HT1080 (cell line): ENCODE measurements around the gene DCST2. TPM values are rescaled to one million over a fixed set of nuclear protein-coding genes. Genes with fewer than 3 reads are reported as not detected.

Experiments
- DNase-seq: peaks from one replicate; pipeline ENCODE4 v3.0.0-alpha.2; 2015; ENCODE audit warnings: low read depth
- polyA plus RNA-seq, 2 experiments: library from polyadenylated mRNA; depleted of rRNA; stranded (reverse); fragments of >200 nt; gene quantifications; 2 replicates each; pipeline ENCODE4 v1.2.3, GENCODE V29; 2015
- total RNA-seq: library from RNA; depleted of rRNA; stranded (reverse); fragments of >200 nt; shearing (Covaris generic); gene quantifications from 2 replicates; pipeline ENCODE4 v1.2.3, GENCODE V29; 2014; rRNA removed

The DCST2 gene
- 0.03 TPM in 1 of 2 replicates, not detected in the other for total RNA-seq
- 0.03 TPM in 1 of 2 replicates, not detected in the other for polyA plus RNA-seq (2015; cell fraction: cytosol; rRNA removed)
- 0.16 and 0.49 TPM in 2 replicates for polyA plus RNA-seq (2015; cell fraction: nucleus; rRNA removed)

DNA sequence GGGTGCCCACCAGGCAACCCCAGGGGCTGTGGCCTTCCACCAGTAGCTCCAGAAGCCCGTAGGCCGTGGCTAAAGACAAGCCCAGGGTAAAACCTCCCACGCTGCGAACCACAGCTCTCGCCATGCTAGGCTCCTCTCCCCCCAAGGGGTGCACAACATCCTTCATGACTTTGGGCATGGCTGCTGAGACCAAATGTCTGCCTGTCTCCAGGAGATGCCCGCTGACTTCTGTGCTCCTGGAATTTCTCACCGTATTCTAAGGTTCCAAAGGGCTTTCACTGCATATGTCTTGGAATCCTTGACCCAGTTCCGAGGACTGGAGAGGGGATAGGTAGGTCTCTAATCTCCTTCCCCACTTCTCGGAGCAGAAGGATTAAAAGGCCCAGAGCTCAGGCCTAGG, at the start of gene DCST2, which contains the start of gene DCST1:
Gene DCST2 (minus strand): TSS at position 258 of the 400 bp plus-strand sequence. CDS start 80 bp downstream, at position 178.
Gene DCST1 (plus strand): TSS at position 301 of the 400 bp plus-strand sequence. CDS start 213 bp downstream, outside the sequence.
- DNase-seq = no peak

DNA sequence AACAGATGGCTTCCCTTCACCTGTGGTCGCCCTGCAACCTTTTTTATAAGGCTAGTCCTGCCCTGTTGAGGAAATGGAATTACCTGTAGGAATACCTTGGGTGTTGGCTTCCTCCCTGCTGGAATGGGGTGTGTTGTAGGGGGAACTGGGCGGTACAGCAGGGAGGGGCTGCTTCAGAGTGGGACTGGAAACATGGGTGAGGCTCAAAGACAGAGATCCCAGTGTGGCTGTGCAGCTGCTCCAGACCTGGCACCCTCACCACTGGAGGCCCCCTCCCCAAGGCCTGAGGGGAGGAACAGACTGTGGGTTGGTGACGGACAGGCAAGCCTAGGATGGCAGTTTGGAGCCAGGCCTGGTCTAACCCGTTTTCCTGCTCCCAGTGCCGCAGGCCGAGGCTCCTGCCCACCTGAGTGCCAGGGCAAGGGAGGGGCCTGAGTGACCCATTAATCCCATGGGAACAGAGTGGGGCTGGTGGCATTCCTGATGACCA, 49.5 kb upstream of the DCST2 start:
- DNase-seq = no peak

DNA sequence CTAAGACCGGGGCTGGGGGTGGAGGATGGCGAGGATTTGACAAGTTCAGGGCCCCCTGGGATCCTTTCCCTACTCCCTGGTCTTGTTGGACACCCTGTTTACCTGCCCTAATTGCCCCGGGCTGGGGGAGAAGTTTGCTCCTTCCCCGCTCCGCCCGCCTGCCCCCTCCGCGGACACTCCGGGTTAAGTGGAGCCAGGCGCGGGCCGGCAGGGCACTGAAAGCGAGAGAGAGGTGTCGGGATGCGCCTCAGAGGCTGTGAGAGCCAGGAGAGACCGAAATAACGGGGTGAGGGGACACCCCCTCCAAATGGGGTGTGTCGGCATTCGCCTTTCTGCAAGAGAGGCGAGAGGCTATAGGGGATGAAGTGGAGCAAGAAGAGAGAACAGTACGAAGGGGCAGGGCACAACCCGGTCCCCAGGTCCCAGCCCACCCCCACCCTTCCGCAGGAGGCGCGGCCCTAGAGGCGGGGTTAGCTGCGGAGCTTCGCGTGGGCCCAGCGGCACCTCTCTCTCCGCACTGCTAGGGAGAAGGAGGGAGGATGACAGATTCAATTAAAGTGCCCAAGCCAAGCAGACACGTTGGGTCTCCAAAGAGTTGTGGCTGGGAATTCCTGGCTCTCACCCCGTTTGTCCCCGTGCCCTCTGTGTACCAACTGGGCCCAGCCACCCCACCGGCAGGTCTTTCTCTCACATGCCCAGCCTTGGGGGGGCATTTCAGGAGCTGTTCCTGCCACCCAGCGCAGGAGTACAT, 48.9 kb upstream of the DCST2 start:
- no peak for DNase-seq

DNA sequence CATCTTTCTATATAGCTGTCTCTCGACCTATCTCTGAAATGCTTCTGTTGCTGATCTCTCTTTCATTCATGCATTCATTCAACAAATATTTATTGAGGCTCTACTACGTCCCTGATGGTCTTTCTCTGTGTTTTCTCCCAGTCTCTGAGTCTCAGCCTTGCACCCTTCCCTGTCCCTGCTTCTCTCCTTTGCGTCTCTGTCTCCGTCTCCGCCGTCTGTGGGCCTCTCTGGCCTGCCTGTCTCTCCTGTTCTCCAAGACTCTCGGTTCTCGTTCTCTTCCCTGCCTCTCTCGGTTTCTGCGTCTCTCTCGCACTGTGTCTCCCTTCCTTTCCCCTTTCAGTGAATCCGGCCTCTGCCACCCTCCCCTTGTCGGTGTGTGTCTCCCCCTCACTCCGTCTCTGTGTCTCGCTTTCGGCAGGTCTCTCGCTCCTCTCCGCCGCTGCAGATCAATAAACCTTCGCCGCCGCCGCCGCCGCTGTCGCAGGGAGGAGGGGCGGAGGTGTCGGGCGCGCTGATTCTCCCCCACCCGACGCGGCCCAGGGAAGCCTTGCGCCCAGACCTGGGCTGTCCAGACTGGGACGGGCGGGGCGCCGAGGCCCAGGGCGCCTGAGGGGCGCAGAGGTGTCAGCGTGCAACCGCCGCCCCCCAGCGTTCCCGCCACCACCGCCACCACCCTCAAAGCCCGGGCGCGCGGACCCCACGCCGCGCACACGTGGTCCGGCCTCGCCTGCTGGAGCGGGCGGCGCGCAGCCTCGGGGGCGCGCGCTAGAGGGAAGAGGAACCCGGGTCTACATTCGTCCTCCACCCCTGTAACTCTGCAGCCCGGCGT, 48.1 kb upstream of the DCST2 start:
- no peak for DNase-seq

DNA sequence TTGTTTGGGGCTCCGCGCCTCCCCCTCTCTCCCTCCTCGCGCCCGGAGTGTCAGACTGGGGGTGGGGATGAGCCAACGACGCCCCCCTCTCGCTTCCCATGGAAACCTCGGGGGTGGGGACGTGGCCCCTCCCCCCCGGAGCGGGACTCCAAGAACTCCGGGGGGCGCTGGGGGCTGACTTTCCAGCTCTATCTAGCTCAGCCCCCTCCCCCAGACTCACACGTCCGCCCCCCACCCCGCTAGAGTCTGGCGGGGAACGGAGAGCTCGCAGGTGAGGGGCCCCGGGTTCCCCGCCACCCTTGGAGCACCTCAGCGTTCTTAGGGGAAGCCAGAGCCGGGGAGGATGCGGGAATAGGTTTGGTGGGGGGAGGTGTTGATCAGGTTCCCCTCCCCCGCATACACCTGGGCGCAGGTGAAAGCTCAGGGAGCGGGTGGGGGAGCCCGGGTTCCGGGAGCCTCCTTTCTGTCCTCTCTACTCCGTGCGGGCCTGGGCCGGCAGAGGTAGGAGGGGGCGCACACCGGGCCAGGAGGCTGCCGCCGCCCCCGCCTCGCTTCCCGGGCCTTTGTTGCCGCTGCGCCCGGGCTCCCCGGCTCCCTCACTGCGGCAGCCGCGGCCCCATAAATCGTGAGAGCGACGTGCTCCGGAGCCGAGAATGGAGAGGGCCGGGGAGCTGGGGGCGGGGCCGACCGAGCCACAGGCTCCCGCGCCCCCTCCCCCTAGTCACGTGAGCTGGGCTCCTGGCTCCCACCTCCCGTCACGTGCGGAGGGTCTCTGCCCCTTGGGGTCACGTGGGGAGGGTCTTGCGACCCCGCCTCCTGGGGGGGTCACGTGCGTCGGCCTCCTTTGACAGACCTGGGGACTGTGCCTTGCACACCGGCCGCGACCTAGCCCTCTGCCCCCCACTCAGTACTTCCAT, 47.0 kb upstream of the DCST2 start:
- no peak for DNase-seq

DNA sequence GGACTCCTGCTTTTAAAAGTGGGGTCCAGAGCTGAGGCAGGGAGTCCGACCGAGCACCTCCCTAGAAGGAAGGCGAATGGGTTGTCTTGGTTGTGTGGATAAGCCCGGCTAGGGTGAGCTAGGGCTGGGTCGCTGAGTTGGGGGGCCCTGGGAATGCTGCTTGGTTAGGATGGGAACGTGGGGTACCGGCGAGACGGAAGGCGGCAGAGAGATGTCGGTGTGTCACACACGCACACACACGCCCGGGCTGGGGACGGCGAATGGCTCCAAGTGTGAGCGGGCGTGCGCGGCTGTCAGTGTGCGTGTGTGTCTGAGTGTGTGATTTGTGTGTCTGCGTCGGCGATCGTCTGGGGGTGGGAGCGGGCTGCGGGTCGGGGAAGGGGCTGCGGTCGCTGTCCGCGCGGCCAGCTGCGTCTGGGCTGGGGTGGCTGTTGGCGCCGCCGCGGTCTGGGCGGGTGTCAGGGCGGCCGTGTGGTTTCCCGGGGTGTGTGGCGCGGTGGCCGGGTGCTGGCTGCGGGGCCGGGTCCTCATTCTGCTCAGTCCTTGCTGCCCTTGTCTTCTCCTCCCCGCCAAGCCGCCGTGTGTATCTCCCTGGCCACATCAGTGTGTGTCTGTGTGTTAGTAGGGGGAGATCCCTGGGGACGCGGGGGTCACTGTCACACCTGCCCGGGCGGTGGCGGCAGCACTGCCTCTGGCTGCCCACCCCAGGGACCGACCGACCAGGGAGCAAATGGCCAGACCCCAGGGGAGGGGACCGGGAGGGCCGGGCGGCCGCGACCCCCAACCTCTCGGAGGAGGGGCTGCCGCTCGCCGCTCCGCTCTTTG, 46.1 kb upstream of the DCST2 start:
- no peak for DNase-seq

DNA sequence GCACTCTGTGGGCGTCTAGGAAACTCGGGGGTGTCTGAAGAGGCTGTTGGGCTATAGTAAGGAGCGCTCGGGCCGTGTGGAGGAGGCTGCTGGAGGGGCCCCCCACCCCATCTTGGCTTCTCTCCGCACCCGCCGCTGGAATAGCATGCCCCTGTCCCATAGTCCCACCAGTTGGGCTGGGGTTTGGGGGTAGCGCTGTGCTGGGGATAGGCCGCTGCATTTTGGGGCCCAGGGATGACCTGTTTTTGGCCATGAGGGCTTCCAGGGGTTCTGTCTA, 45.6 kb upstream of the DCST2 start:
- no peak for DNase-seq

DNA sequence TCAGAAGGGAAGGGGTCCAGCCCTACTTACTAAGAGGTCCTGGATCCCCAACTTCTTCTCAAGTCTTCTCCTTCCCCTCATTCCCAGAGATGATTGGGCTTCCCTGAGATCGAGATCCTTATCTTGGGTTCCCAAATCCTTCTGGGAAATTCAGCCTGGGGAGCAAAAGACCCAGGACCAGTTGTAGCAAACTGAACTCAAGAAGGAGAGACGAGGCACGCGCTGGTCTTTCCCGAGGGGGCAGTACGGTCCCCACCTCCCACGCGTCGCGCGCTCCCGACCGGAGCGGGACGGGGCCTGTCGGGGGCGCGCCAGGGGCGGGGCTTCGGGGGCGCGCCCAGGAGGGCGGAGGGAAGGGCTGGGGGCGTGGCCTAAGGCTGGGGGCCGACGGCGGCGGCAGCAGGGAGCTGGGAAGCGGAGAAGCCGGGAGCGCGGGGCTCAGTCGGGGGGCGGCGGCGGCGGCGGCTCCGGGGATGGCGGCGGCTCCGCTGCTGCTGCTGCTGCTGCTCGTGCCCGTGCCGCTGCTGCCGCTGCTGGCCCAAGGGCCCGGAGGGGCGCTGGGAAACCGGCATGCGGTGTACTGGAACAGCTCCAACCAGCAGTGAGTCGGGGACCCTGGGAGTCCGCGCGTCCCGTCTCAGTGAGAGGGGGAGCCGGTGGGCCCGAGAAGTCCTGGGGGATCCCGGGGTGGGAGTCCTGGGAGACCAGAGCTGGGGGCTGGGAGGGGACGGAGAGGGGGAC, 45.1 kb upstream of the DCST2 start, which contains the start of gene EFNA3:
Gene EFNA3 (plus strand): TSS at position 369 of the 741 bp plus-strand sequence. CDS start 105 bp downstream, at position 474.
- DNase-seq = no peak

DNA sequence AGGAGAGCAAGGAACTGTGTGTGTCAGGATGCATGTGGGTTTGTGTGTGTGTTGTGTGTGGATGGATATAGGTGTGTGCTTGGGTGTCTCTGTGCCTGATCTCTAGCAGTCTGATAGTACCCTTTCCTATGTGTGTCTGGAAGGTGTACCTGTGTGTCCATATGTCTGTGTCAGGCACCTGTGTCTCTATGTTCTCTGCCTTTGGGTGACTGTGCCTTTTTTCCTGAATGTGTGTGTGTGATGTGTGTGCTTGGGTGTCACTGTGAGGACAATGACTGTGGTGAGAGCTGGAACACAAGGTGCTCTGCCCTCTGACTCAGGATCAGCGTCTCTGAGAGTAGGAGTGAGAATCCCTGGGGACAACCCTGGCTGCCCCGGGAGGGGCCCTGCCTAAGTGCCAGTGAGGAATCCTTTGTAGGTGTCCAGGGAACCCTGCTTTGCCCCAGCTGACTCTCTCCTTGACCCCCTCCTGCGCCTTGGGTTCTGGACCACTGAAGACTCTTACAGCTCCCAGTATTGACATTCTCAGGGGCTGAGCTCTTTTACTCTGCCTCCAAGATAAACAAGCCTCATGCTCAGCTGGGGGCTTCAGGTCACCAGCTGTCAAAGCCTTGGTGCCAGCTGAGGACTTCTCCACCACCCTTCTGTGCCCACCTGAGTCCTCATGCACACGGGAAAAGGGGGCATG, 44.3 kb upstream of the DCST2 start:
- no peak for DNase-seq

DNA sequence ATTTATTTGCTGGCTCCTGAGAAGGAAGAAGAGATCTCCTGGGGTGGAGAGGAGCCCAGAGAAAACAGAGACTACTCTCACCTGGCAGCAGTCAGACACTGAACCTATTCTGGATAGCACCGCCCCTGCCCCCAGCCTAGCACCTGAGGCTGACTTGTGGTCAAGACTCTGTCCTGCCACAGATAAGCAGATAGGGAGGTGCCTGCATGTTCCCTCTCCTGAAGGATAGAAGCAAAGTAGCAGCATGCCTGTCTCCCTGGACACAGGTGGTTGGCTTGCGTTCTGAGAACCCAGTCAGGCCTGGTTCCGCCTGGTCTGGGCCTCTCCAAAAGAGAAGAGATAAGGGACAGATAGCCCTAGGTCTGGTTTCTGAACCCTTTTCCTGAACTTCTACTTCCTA, 43.8 kb upstream of the DCST2 start:
- DNase-seq = no peak

DNA sequence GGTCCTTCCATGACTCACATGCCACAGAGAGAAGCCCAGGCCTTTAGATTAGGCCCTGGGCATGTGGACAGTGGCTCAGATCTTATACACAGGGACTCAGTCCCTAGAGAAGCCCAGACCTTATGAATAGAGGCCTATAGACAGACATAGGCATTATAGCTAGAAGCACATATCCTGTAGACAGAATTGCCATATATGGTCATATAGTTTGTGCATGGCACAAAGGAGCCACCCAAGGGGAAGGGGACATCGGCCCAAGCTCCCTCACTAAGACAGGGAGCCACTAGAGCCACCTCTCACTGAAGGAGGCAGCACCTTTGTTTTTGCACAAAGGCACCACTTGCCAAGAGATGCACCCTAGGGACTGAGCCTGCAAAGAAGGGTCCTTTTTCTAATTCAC, 42.8 kb upstream of the DCST2 start:
- DNase-seq = no peak

DNA sequence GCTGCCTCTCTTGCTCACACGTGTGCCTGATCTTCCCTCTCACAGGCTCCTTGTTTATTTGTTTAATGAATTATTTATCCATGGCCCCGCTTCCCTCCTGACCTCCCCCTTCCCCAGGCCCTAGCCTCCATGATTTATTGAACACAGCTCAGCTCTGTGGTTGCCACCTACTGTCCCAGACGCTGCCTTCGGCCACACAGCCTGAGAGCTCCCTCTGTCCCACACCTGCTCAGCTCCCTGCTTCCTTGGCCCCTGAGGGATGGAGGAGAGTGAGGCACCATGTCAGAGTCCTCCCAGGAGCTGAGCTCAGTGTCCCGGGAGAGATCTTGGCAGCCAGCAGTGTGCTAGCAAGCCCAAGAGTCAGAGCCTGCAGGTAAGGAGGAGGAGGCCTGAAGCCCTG, 42.0 kb upstream of the DCST2 start:
- DNase-seq = no peak

DNA sequence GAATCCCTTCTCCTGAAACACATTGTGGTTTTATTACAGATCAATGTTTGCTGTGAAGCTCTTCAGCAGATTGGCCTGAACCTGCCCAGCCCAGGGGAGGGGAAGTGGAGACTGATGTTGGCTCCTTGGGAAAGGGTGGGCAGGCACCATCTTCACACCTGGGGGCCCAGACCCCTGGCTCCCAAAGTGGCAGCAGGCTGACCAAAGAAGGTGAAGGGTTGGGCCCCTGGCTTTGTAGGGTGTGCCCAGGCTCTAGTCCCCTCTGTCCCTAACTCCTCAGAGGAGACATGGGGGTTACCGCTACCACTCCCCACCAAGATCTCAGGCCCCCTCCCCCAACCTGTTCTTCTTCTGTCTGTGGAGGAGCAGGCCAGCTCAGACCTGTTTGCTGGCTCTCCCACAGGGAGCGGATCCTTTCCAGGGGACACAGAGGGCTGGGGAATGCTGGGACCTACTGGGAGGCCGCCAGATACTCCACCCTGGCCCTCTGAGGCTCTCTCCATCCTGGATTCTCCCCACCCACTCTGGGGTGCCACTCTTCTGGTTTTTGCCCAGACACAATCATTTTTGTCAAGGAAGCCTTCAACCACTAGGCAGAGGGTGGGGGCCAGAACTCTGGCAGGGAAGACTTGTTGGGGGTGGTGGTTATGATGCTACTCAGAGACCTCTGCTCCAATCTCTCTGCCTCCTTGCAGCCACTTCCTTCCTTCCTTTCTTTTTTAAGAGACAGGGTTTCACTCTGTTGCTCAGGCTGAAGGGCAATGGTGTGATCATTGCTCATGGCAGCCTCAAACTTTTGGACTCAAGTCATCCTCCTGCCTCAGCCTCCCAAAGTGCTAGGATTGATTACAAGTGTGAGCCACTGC, 40.0 kb upstream of the DCST2 start:
- DNase-seq = no peak

DNA sequence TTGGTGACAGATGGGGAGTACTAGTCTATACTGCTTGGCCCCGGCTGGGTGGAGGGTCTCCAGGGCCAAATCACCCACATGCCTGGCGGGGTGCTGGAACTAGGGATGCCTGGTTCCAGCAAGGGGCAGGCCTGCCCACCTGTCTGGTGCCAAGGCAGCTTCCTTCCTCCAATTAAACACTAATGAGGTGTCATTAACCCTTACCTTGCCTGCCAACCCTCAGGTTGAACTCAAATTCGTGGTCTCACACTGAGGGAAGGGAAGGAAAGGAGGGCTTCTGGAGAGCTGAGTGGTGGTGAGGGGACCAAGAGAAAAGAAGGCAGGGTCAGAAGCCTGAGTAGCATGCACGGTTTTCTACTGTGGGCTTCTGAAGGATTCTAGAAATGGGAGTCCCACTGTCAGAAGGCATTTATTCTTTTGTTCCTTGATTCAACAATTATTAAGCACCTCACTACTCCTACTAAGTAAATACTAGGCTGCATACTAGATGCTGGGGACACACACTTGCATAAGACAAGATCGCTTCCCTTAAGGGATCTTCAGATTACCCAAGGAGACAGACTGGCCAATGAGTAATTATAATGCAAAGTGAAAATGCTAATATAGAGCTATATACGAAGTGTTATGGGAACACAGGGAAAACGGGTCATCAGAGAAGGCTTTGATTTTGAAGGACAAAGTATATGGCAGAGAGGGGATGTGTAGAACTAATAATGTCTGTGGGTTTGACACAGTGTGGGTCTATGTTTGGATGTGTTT, 39.1 kb upstream of the DCST2 start:
- DNase-seq = no peak

DNA sequence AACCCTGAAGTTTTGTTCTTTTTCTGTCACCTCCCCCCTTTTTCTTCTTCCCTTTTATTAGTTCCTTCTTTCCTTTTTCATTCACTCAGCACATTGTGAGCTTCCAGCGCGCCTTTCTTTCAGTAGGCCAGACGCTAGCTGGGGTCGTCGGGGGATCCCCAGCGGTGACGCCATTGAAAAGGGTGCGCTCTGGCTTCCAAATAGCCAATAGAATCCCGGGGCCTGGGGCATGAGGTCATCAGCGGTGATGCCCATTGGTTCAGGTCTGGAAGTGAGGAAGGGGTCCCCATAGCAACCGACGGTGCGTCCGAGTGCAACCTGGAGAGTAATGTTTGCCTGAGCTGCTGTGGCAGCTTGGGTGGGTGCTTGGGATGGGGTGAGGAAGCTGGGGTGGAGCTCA, 38.1 kb upstream of the DCST2 start:
- no peak for DNase-seq

DNA sequence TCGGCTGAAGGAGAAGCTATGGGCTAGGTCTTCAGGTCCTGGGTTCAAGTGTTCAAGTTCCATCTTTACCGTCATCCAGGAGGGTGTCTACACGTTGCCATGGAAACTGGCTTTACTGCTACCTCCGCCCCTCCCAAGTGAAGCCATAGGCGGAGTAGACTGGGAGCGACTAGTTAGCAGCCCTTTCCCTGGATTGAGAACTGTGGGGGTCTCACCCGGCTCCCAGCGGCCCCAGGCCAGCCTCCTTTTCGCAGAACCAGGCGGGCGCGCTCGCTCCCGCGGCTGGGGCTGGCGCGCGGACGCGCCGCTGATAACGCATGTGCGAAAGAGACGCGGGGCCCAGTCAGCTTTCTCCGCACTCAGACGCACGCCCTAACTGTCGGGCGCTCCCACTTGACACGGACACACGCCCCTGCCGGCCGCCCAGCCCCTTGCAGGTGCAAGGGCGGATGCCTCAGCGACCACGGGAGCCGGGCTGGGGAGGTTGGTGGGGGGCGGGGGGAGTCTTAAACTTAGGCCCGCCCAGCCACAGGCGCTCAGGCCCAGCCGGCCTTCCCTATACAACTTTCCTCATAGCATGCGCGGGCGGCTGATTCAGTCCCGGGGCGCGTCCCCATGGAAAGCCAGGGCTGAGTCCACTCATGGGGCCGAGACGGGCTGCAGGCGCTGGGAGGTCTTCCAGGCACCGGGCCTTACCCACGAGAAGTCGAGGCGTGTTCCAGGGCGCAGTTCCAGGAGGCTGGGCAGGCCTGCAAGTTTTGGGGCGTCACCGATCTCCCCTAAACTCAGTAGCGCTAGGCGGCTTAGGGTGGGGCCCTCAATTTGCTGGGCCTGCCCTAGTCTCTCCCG, 37.4 kb upstream of the DCST2 start:
- no peak for DNase-seq
